HEK293T (cell line): ENCODE measurements around the gene CTDSPL.
A peak's percentile ranks its signal among the peaks of the same experiment; 100 is the strongest.

Experiments used
- CTCF ChIA-PET: fragments of 350-600 bp; formaldehyde crosslinking; extraction: SDS; loops from one replicate; lab custom pipeline; 2021; ENCODE audit warnings: antibody characterized with exemption, inconsistent platforms; lab: Yijun Ruan, JAX
- POLR2A ChIA-PET: fragments of 350-600 bp; formaldehyde crosslinking; extraction: SDS; loops from one replicate; lab custom pipeline; 2020; ENCODE audit warnings: antibody characterized with exemption, inconsistent platforms; lab: Yijun Ruan, JAX
- DNase-seq: peaks from one replicate; pipeline ENCODE4 v3.0.0; 2012; ENCODE audit warnings: mixed read lengths; ENCODE audit errors: extremely low spot score
- ARNT ChIP-seq: fragments of 450-650 bp; IDR thresholded peaks from 2 replicates; pipeline ENCODE4 v1.6.1; 2017; ENCODE audit warnings: mild to moderate bottlenecking
- BHLHE40 ChIP-seq: fragments of 450-650 bp; IDR thresholded peaks from 2 replicates; pipeline ENCODE4 v1.6.1; 2016; ENCODE audit warnings: mild to moderate bottlenecking, moderate library complexity, borderline replicate concordance
- CTBP1 ChIP-seq: fragments of 450-650 bp; IDR thresholded peaks from 2 replicates; pipeline ENCODE4 v1.6.1; 2016; ENCODE audit warnings: borderline replicate concordance
- ELF4 ChIP-seq: fragments of 450-650 bp; IDR thresholded peaks from 2 replicates; pipeline ENCODE4 v1.6.1; 2017; ENCODE audit warnings: antibody characterized with exemption
- FOXA1 ChIP-seq: fragments of 450-650 bp; IDR thresholded peaks from 2 replicates; pipeline ENCODE4 v1.6.1; 2016; ENCODE audit warnings: mild to moderate bottlenecking
- FOXK2 ChIP-seq: fragments of 450-650 bp; IDR thresholded peaks from 2 replicates; pipeline ENCODE4 v1.6.1; 2016; ENCODE audit warnings: mild to moderate bottlenecking
- FOXM1 ChIP-seq: fragments of 450-650 bp; IDR thresholded peaks from 2 replicates; pipeline ENCODE4 v1.6.1; 2017; ENCODE audit warnings: mild to moderate bottlenecking, borderline replicate concordance
- HDGF ChIP-seq: fragments of 450-650 bp; IDR thresholded peaks from 2 replicates; pipeline ENCODE4 v1.6.1; 2017; ENCODE audit warnings: antibody characterized with exemption, borderline replicate concordance
- L3MBTL2 ChIP-seq: fragments of 450-650 bp; conservative IDR thresholded peaks from 2 replicates; pipeline ENCODE4 v1.6.1; 2016; ENCODE audit warnings: mild to moderate bottlenecking
- LEF1 ChIP-seq: fragments of 450-650 bp; IDR thresholded peaks from 2 replicates; pipeline ENCODE4 v1.6.1; 2017; ENCODE audit warnings: mild to moderate bottlenecking, borderline replicate concordance
- NFRKB ChIP-seq: fragments of 450-650 bp; IDR thresholded peaks from 2 replicates; pipeline ENCODE4 v1.6.1; 2016; ENCODE audit warnings: mild to moderate bottlenecking, moderate library complexity
- SP1 ChIP-seq: fragments of 450-650 bp; IDR thresholded peaks from 2 replicates; pipeline ENCODE4 v1.6.1; 2017
- SUZ12 ChIP-seq: fragments of 450-650 bp; IDR thresholded peaks from 2 replicates; pipeline ENCODE4 v1.6.1; 2016; ENCODE audit warnings: mild to moderate bottlenecking
- TARDBP ChIP-seq: fragments of 450-650 bp; IDR thresholded peaks from 2 replicates; pipeline ENCODE4 v1.6.1; 2016
- ZNF384 ChIP-seq: fragments of 450-650 bp; IDR thresholded peaks from 2 replicates; pipeline ENCODE4 v1.6.1; 2016
- TF ChIP-seq, protein P1 (sequence below): fragments of 450-650 bp; IDR thresholded peaks from 2 replicates; pipeline ENCODE4 v1.6.1; 2016

Gene CTDSPL

DNA sequence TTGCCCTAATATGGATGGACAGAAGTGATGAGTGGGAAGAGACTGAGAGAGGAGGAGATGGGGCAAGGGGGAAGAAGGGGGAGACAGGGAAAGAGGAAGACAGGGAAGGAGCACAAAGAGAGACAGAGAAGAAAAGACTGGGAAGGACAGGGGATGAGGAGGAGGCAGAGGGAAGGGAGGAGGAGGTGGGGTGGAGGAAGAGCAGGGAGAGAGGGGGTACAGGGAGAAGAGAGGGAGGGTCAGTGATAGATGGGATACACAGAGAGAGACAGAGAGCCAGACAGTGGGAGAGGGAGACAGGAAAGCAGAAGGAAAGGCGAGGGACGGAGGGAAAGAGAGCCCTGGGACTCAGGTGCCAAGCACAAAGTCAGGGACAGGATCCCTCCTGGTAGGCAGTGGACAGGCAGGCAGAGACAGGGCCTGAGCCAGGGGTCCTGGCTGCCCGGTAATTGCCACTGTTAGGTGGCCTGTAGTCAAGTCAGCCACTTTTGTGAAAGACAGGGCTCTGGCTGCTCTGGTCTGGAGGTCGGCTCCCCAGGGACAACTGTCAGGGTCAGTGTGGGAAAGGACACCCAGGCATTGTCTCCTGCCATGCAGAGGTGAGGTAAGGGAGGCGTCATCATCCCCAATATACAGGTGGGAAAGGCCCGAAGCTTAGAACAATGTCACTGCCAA is 138.7 kb downstream of the CTDSPL start:
- POLR2A ChIA-PET: no interaction called here
- CTCF ChIA-PET: interaction anchor here (0.6 kb wide), 2 partner anchors 33 to 357 kb away, joined by 3 to 5 read pairs; no protein-coding TSS in a partner anchor
- TF ChIP-seq ARNT: no peak
- no peak for TF ChIP-seq CTBP1
- no peak for TF ChIP-seq SP1
- TF ChIP-seq ELF4: no peak
- TF ChIP-seq SUZ12: no peak
- TF ChIP-seq FOXA1: no peak
- TF ChIP-seq NFRKB: no peak
- no peak for TF ChIP-seq FOXM1
- TF ChIP-seq LEF1: no peak
- TF ChIP-seq, protein P1, sequence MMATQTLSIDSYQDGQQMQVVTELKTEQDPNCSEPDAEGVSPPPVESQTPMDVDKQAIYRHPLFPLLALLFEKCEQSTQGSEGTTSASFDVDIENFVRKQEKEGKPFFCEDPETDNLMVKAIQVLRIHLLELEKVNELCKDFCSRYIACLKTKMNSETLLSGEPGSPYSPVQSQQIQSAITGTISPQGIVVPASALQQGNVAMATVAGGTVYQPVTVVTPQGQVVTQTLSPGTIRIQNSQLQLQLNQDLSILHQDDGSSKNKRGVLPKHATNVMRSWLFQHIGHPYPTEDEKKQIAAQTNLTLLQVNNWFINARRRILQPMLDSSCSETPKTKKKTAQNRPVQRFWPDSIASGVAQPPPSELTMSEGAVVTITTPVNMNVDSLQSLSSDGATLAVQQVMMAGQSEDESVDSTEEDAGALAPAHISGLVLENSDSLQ: no peak
- no peak for TF ChIP-seq HDGF
- no peak for TF ChIP-seq BHLHE40
- TF ChIP-seq TARDBP: no peak
- TF ChIP-seq ZNF384: no peak
- no peak for TF ChIP-seq FOXK2
- no peak for TF ChIP-seq L3MBTL2

DNA sequence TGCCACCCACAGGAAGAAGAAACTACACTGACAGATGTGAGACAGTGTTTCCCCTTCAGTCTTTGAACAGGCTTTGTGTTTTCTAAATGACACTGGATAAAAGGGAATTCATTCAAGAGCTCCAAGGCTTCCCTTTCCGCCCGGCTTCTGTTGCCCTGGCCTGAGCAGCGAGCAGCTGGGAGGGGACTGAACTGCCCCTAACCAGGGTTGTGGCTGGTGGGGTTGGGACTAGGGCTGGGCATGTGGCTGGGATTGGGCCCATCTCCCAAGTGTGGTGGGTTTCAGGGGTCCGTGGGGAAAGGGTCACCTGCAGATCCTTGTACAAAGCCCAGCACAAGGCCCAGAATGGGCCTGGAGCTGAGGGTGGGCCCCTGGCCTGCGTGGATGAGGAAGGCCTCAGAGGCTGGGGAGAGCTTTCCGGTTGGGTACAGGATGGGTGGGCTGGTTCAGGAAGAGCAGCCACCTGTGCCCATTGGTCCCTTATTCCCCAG is 139.3 kb downstream of the CTDSPL start:
- DNase-seq: no peak
- ChIA-PET POLR2A (no interaction called here), CTCF (no interaction called here)
- no peak for TF ChIP-seq TARDBP

More for the DNA sequence above, 138.7 kb downstream of the CTDSPL start:
- no peak for DNase-seq

DNA sequence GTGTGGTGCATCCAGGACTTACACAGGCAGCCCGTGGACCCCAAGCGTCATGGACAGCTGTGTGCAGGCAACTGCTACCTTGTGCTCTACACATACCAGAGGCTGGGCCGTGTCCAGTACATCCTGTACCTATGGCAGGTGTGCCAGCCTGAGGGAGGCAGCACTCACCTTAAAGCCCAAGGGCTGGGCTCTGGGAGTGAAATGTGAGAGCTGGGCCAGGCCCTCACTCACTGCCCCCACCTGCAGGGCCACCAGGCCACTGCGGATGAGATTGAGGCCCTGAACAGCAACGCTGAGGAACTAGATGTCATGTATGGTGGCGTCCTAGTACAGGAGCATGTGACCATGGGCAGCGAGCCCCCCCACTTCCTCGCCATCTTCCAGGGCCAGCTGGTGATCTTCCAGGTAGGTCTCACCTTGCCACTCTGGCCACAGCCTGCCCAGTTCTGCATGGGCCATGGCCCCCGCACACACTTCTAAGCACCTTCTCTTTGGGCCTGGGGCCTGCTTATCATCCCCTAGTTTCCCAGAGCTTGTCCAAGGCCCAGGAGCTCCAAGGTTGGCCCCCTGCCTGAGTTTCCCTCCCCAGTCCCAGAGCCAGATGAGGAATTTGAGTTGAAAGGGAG is 139.9 kb downstream of the CTDSPL start:
- POLR2A ChIA-PET: no interaction called here
- CTCF ChIA-PET: interaction anchor here (0.6 kb wide), 1 partner anchor 589 kb away, joined by 3 read pairs; no protein-coding TSS in a partner anchor
- TF ChIP-seq BHLHE40 (no peak), FOXA1 (no peak), FOXK2 (no peak), HDGF (no peak), SP1 (no peak)
- DNase-seq: no peak

DNA sequence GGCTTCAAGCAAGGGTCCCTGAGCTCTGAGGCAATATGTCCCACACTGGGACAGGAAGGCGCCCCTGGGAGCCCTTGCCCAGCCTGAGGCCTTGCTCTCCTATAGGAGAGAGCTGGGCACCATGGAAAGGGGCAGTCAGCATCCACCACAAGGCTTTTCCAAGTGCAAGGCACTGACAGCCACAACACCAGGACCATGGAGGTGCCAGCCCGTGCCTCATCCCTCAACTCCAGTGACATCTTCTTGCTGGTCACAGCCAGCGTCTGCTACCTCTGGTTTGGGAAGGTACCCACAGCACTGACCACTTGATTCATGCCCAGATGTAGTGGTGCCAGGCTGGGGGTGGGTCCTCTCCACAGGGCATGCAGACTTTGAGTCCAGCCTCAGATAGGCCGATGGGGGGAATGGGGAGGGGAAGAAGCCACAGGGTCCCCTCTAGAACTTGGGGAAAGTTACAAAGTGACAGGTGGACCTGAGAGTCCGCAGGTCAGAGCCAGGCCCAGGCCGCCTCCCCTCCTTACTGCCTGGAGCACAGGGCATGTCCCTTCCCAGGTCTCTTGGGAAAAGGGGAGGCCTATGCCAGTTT is 140.7 kb downstream of the CTDSPL start:
- ChIA-PET CTCF (interaction anchor here (0.6 kb wide), 1 partner anchor 588 kb away, joined by 3 read pairs; no protein-coding TSS in a partner anchor), POLR2A (no interaction called here)
- no peak for DNase-seq
- TF ChIP-seq FOXM1 (no peak), LEF1 (no peak), SUZ12 (no peak), FOXK2 (no peak), ARNT (no peak)

DNA sequence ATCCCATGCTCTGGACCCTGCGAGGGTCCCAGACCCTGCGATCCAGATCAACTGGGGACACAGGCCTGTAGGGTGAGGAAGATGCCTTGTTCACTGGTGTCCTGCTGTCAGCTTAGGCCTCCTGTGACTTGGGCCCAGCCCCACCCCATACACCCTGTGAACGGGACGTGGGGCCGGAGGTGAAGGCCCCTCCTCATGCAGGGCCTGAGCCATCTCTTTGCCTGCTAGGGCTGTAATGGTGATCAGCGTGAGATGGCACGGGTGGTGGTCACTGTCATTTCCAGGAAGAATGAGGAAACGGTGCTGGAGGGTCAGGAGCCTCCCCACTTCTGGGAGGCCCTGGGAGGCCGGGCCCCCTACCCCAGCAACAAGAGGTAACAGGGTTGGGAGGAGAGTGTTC is 141.3 kb downstream of the CTDSPL start:
- DNase-seq: no peak
- TF ChIP-seq FOXA1 (no peak), ARNT (no peak), FOXK2 (no peak), TARDBP (no peak), HDGF (no peak), L3MBTL2 (no peak), SUZ12 (no peak), CTBP1 (no peak), BHLHE40 (no peak), LEF1 (no peak), FOXM1 (no peak)
- CTCF ChIA-PET: interaction anchor here (0.8 to 1.2 kb wide), 3 partner anchors 147 to 294 kb away, joined by 3 to 6 read pairs (median 3); no protein-coding TSS in a partner anchor
- POLR2A ChIA-PET: no interaction called here

DNA sequence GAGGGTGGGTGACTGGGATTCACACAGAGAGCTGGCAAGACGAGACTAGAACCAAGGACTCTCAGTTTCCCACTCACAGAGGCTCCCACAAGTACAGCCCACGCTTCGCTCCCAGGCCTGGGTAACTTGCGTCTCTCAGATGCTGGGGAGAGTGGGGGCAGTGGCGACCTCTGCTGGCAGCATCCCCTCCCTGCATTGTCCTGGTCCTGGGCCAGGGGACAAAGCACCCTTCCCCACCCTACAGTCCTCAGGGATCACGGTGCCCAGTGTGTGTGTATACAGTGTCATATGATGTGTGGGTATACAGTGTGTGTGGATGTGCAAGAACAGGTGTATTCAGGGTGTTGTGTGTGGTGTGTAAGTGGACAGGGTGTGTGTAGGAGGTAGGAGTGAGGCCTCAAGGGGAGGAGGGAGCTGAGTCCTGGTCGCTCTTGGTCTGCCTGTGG is 141.7 kb downstream of the CTDSPL start:
- DNase-seq: peak; percentile 75
- TF ChIP-seq FOXK2 (no peak), FOXM1 (no peak), SUZ12 (no peak)
- TF ChIP-seq, protein P1: no peak
- ChIA-PET POLR2A (no interaction called here), CTCF (interaction anchor here (0.6 to 1.2 kb wide), 8 partner anchors 17 to 394 kb away, joined by 3 to 6 read pairs (median 3); no protein-coding TSS in a partner anchor)
